ENCODE measurements around the gene OR10T2.
"Not testable (repeated sequence)": the region's sequence is repeated elsewhere in the genome, so short reads cannot be mapped to it uniquely, and the experiment has no call there.

The OR10T2 gene

DNA sequence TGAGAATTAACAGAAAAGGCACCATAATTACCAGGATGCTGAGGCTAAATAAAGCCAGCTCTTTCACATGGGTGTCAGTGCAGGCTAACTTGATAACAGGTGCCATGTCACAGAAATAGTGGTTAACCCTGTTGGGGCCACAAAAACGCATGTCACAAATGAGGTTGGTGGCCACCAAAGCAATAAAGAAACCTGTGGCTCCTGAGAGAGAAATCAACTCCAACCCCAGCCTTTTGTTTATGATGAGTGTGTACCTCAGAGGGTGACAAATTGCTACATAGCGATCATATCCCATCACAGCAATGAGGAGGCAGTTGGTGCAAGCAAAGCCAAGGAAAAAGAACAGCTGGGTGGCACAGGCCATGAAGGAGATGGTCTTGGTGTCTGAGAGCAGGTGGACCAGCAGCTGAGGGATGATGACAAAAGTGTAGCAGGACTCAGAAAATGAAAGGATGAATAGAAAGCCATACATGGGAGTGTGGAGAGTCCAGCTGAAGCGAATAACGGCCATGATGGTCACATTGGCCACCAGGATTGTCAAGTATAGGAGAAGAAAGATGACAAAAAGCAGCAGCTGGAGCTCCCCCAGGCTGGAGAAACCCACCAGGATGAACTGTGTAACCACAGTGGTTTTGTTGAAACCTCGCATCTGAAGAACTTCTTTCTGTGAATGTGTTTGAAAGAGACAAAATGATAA lies at the start of gene OR10T2:
Gene OR10T2 (minus strand): TSS at position 649 of the 697 bp plus-strand sequence. CDS start 0 bp downstream, at position 649.
- DNase-seq = no peak
- in situ Hi-C loops (cut with MboI; ENCODE audit: low pct_unique_long_range_greater_than_20kb, low sequenced_read_pairs) = no loop called here

DNA sequence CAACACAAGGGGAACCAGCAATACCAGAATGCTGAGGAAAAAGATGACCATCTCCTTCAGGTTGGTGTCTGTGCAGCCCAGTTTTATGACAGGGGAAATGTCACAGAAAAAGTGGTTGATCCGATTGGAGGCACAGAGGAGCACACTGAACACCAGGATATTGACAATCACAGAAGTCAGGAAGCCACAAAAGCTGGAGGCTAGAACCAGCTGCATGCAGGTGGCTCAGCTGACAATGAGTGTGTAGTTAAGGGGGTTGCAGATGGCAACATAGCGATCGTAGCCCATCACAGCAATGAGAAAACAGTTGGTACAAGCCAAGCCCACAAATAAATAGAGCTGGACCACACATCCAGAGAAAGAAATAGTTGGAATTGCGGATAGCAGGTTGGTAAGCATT lies 46.1 kb upstream of the OR10T2 start:
- in situ Hi-C loops (cut with MboI; ENCODE audit: low pct_unique_long_range_greater_than_20kb, low sequenced_read_pairs) = no loop called here
- DNase-seq = no peak

GRCh38 chr1:158434741-158435140 lies 35.5 kb upstream of the OR10T2 start:
- no peak for DNase-seq
- in situ Hi-C loops (cut with MboI; ENCODE audit: low pct_unique_long_range_greater_than_20kb, low sequenced_read_pairs) = no loop called here

- in situ Hi-C loops (cut with MboI; ENCODE audit: low pct_unique_long_range_greater_than_20kb, low sequenced_read_pairs); DNase-seq: not testable (repeated sequence)
Observed at GRCh38 chr1:158430163-158430562, 30.9 kb upstream of the OR10T2 start.

- DNase-seq = no peak
- in situ Hi-C loops (cut with MboI; ENCODE audit: low pct_unique_long_range_greater_than_20kb, low sequenced_read_pairs) = no loop called here
Observed at GRCh38 chr1:158426137-158426536, 26.9 kb upstream of the OR10T2 start, which contains the start of gene OR10K2. OR10K2 (minus strand) TSS chr1:158426237; CDS start chr1:158420866, 5,371 bp downstream.

DNA sequence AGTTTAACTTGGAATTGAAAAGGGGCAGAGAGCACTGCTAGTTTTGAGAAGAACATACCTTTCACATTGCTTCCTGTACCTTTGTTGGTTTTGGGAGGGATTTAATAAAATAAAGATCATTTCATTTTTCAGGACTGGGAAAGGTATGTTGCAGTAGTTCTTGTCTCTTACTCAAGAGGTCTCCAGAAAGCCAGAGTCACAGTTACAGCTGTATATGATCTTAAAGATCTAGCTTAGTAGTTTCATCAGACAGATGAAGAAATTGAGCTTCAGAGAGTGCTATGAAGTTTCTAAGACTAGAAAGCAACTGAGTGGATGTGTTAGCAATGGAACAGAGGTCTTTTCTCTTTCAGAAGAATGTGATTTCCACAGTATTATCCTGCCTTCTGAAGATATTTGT lies 25.8 kb upstream of the OR10T2 start:
- DNase-seq = no peak
- in situ Hi-C loops (cut with MboI; ENCODE audit: low pct_unique_long_range_greater_than_20kb, low sequenced_read_pairs) = no loop called here

- in situ Hi-C loops (cut with MboI; ENCODE audit: low pct_unique_long_range_greater_than_20kb, low sequenced_read_pairs) = no loop called here
- no peak for DNase-seq
Observed at GRCh38 chr1:158422212-158422611, 22.9 kb upstream of the OR10T2 start.

DNA sequence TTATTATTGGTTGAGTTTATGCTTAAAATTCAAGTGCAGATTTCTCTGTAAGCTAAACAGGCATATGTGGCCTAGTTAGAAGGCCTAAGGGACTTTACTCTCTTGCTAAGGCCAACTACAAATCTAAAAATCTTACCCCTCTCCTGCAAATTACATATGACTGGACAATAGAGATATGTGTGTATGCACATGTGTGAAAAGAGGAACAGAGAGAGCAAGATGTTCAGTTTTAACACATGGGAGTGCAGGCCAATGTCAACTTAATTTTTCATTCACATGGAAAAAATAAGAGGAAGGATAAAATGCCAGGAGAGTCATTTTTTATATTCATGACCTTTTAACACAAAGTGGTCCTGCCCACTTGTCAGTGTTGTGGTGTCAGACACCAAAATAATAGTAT lies 18.3 kb upstream of the OR10T2 start:
- in situ Hi-C loops (cut with MboI; ENCODE audit: low pct_unique_long_range_greater_than_20kb, low sequenced_read_pairs) = no loop called here
- DNase-seq = no peak

GRCh38 chr1:158414651-158415345 lies 15.5 kb upstream of the OR10T2 start:
- no peak for DNase-seq
- in situ Hi-C loops (cut with MboI; ENCODE audit: low pct_unique_long_range_greater_than_20kb, low sequenced_read_pairs) = no loop called here

GRCh38 chr1:158407092-158407491 lies 7.8 kb upstream of the OR10T2 start:
- no peak for DNase-seq
- in situ Hi-C loops (cut with MboI; ENCODE audit: low pct_unique_long_range_greater_than_20kb, low sequenced_read_pairs) = no loop called here

DNA sequence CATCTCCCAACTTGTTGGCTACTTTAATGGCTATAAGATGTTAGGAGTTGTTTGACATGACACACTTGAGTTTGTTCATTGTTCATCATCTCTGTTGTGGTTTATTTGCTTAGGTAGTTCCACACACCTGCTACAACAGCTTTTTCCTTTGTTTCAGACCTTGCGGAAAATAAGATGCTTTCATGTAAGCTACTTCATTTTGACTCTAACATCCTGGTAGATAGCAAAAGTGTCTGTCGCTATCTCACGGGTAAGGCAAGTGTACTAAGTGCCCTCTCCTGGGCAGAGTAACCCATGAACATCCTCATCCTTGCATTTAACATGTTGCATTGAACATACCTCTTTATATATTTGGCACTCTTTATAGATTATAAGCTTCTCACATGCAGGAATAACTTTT lies 1.6 kb upstream of the OR10T2 start:
- in situ Hi-C loops (cut with MboI; ENCODE audit: low pct_unique_long_range_greater_than_20kb, low sequenced_read_pairs) = no loop called here
- no peak for DNase-seq

GRCh38 chr1:158396646-158397045 lies 2.6 kb downstream of the OR10T2 start:
- no peak for DNase-seq
- in situ Hi-C loops (cut with MboI; ENCODE audit: low pct_unique_long_range_greater_than_20kb, low sequenced_read_pairs) = no loop called here

DNA sequence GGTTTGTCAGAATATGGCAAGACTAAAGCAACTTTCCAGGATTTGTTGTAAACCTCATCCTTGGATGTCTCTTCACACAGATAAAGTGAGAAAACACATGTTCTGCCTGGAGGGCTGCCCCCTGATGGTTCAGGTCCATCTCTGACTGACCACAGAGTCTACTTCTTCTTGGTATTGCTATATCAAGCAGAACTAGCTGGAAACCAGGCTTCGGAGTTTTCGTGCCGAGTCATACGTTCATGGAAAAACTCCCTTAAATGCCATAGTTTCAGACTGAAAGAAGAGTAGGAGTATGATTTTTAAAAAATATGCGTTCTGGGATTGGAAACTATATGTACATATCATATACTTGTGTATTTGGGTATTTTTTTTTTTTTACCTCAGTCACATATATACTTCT lies 5.8 kb downstream of the OR10T2 start:
- no peak for DNase-seq
- in situ Hi-C loops (cut with MboI; ENCODE audit: low pct_unique_long_range_greater_than_20kb, low sequenced_read_pairs) = no loop called here

DNA sequence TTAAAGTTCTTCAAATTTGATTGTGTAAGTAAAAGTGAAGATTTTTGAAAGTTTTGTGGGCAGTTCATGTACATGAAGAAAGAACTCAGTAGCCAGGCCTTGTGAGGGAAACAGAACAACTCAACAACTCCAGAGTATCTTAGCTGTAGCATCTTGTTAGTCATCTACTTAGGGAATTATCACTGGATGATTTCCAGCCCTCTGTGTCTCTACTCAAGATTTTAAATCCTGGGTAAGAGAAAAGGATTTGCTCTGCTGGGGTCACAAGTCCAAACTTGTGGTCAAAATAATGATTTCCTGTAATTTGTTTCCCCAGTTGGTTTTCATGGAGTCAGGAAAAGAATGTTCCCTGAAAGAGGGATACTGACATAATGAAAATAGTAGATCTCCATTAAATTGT lies 8.2 kb downstream of the OR10T2 start:
- DNase-seq = no peak
- in situ Hi-C loops (cut with MboI; ENCODE audit: low pct_unique_long_range_greater_than_20kb, low sequenced_read_pairs) = no loop called here

DNA sequence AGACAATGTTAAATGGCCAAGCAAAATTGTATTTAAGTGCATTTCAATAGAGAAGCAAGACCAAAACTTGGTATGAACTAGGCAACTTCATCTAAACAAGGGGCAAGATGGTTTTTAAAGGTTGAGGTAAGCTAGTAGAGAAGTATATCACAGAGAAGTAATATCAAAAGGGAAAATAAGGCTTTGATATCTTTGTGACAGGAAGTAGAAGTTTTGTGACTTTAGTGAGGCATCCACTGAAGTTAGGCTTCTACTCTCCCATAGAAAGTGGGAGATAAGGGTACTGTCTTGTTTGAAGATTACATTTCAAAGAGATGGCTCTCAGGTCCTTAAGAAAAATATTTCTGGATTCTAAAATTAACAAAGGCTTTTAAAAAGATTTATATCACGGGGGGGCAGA lies 8.9 kb downstream of the OR10T2 start:
- in situ Hi-C loops (cut with MboI; ENCODE audit: low pct_unique_long_range_greater_than_20kb, low sequenced_read_pairs) = no loop called here
- no peak for DNase-seq

DNA sequence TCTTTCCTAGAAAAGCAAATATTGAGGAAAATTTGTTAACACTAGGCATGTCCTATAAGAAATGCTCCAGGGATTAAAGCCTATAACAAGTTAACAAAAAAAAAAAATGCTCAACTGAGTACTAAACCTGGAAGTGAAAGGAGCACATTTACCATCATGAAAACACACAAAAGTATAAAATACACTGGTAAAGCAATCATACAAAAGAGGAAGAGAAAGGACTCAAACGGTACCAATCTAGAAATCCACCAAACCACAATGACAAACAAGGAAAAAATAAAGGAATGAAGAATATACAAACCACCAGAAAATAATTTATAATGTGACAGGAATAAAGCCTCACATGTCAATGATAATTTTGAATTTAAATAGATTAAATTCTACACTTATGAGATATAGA lies 24.4 kb downstream of the OR10T2 start:
- no peak for DNase-seq
- in situ Hi-C loops (cut with MboI; ENCODE audit: low pct_unique_long_range_greater_than_20kb, low sequenced_read_pairs) = no loop called here

- in situ Hi-C loops (cut with MboI; ENCODE audit: low pct_unique_long_range_greater_than_20kb, low sequenced_read_pairs); DNase-seq: not testable (repeated sequence)
Observed at GRCh38 chr1:158374101-158374500, 25.2 kb downstream of the OR10T2 start.

GRCh38 chr1:158371188-158371953 lies 27.9 kb downstream of the OR10T2 start:
- no peak for DNase-seq
- in situ Hi-C loops (cut with MboI; ENCODE audit: low pct_unique_long_range_greater_than_20kb, low sequenced_read_pairs) = no loop called here

DNA sequence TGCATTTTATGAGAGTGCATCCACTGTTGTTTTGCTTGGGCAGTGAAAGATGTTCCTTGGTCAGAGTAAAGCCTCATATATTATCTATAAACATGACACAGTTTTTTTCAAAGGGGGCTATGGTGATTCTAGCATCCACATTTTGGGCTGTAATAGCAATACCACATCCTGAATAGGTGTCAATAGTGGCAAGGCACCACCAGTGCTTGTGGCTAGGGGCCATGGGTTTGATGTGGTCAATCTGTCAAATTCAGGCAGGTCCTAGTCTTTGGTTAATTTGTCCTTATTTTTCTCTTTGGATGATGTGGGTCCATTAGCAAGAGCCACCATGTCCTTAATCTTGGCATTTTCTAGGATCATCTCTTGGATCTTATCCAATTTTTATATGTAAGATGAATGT lies 32.5 kb downstream of the OR10T2 start:
- in situ Hi-C loops (cut with MboI; ENCODE audit: low pct_unique_long_range_greater_than_20kb, low sequenced_read_pairs) = no loop called here
- no peak for DNase-seq

- no peak for DNase-seq
- in situ Hi-C loops (cut with MboI; ENCODE audit: low pct_unique_long_range_greater_than_20kb, low sequenced_read_pairs) = no loop called here
Observed at GRCh38 chr1:158362941-158363340, 36.3 kb downstream of the OR10T2 start.
